HepG2 (cell line): ENCODE measurements around the gene MRPL20.

ENCODE experiments used
- CBFB ChIP-seq: sonication (generic); formaldehyde crosslinking; IDR thresholded peaks from 2 replicates; pipeline ENCODE4 v1.4.0; 2020; ENCODE audit warnings: missing genetic modification reagents
- JUND ChIP-seq: sonication (generic); formaldehyde crosslinking; IDR thresholded peaks from 2 replicates; pipeline ENCODE4 v1.8.0; 2022; ENCODE audit warnings: mild to moderate bottlenecking, missing genetic modification reagents
- POLR2AphosphoS5 ChIP-seq: IDR thresholded peaks from 2 replicates; pipeline ENCODE4 v1.6.1; 2012; ENCODE audit warnings: low read depth, low read length
- SP140L ChIP-seq: sonication (generic); formaldehyde crosslinking; IDR thresholded peaks from 2 replicates; pipeline ENCODE4 v1.4.0; 2020; ENCODE audit warnings: missing genetic modification reagents, borderline replicate concordance
- TF ChIP-seq, protein P1 (sequence below): sonication (generic); formaldehyde crosslinking; IDR thresholded peaks from 2 replicates; pipeline ENCODE4 v1.5.0; 2020; ENCODE audit warnings: missing genetic modification reagents

DNA sequence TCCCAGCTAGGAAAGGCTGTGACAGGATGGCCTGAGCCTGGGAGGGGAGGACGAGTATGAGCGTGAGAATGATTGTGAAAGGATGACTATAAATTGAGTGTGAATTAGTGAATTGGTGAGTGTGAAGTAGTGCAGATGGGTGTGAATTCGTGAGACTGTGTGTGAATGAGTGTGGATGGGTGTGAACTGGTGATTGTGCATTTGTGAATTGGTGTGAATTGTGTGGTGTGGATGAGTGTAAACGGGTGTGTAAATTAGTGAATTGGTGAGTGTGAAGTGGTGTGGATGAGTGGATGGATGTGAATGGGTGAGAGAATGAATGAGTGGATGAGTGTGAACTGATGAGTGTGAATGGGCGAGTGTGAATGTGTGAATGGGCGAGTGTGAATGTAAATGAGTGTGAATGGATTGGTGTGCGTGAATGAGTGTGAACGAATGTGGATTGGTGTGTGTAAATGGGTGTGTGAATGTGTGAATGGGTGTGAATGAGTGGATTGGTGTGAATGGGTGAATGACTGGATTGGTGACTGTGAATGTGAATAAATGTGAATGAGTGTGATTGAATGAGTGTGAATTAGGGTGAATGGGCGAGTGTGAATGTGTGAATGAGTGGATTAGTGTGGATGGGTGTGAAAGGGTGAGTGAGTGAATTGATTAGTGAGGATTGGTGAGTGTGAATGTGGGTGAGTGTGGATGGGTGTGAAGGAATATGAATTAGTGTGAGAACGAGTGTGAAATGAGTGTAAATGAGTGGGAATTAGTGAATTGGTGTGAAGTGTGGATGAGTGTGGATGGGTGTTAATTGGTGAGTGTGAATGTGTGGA lies 41.0 kb downstream of the MRPL20 start:
- TF ChIP-seq, protein P1, sequence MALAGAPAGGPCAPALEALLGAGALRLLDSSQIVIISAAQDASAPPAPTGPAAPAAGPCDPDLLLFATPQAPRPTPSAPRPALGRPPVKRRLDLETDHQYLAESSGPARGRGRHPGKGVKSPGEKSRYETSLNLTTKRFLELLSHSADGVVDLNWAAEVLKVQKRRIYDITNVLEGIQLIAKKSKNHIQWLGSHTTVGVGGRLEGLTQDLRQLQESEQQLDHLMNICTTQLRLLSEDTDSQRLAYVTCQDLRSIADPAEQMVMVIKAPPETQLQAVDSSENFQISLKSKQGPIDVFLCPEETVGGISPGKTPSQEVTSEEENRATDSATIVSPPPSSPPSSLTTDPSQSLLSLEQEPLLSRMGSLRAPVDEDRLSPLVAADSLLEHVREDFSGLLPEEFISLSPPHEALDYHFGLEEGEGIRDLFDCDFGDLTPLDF (CRISPR knock-in tag): no peak
- TF ChIP-seq JUND: no peak
- no peak for TF ChIP-seq CBFB (CRISPR knock-in tag)
- no peak for TF ChIP-seq POLR2AphosphoS5
- TF ChIP-seq SP140L (CRISPR knock-in tag): no peak
